Measurements from ENCODE around the gene PGA3.
A peak's percentile ranks its signal among the peaks of the same experiment; 100 is the strongest.
"Not testable (repeated sequence)": the region's sequence is repeated elsewhere in the genome, so short reads cannot be mapped to it uniquely, and the experiment has no call there.

The PGA3 gene

DNA sequence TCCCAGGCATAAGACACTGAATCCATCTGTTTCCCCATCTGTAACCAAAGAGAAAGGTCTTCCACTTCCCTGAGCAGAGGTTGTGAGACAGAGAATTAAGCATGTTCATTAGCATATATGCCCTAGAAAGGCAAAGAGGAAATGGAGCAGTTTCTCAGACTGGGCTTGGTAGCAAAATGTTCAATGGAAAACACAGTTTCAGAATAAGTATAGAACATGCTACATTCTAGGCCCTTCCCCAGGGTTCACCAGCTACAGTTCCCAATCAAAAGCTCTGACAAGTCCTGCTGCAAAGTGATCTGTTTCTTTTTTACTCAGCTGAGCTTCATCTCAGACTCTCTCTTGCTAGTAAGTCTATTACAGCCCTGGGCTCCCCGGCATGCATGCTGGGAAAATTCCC lies 49.0 kb downstream of the PGA3 start:
- POLR2A ChIA-PET; DNase-seq (ENCODE audit: extremely low spot score): not testable (repeated sequence)
- CTCF ChIA-PET = interaction anchor here (0.6 to 0.9 kb wide), 2 partner anchors 10 to 18 kb away, joined by 4 to 5 read pairs; no protein-coding TSS in a partner anchor

DNA sequence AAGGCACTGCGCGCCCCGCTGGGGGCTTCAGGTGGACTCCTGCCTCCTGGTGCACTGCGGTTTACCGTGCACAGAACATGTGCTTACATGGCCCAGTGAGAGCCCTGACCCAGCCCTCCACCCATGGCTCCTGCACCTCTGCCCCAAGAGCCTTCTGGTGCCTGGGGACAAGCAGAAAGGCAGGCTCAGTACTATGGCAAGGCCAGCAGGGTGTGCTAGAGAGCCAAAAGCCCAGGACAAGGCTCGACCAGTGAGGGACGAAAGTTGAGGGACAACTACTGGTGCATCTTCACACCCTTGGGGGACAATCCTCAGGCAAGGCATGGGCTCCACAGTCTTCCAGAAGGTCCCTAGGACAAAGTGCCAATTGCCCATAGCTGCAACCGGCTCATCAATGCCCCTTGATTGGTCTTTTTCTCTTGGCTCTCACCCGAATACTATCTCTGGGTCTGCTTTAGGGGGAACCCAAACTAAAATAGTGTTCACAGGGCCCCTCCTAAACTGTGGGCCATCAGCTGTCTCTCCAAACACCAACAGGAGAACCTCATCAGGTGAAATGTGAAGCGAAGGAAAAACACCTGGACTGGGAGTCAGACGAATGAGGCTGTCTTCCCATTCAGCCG lies 51.2 kb downstream of the PGA3 start:
- peak; percentile 88 for DNase-seq (ENCODE audit: extremely low spot score)
- ChIA-PET POLR2A (no interaction called here), CTCF (interaction anchor here (0.6 to 1.1 kb wide), 3 partner anchors 10 to 280 kb away, joined by 3 read pairs; no protein-coding TSS in a partner anchor)
- TF ChIP-seq FOXK2 (IDR thresholded peaks at IDR 0.05) = no peak
- no peak for TF ChIP-seq ELF4 (IDR thresholded peaks at IDR 0.05)
- no peak for TF ChIP-seq FOXA1 (IDR thresholded peaks at IDR 0.05)
- no peak for TF ChIP-seq SP1 (IDR thresholded peaks at IDR 0.05)
- TF ChIP-seq BHLHE40 (IDR thresholded peaks at IDR 0.05; ENCODE audit: borderline replicate concordance) = no peak
- TF ChIP-seq CTBP1 (IDR thresholded peaks at IDR 0.05; ENCODE audit: borderline replicate concordance) = no peak

DNA sequence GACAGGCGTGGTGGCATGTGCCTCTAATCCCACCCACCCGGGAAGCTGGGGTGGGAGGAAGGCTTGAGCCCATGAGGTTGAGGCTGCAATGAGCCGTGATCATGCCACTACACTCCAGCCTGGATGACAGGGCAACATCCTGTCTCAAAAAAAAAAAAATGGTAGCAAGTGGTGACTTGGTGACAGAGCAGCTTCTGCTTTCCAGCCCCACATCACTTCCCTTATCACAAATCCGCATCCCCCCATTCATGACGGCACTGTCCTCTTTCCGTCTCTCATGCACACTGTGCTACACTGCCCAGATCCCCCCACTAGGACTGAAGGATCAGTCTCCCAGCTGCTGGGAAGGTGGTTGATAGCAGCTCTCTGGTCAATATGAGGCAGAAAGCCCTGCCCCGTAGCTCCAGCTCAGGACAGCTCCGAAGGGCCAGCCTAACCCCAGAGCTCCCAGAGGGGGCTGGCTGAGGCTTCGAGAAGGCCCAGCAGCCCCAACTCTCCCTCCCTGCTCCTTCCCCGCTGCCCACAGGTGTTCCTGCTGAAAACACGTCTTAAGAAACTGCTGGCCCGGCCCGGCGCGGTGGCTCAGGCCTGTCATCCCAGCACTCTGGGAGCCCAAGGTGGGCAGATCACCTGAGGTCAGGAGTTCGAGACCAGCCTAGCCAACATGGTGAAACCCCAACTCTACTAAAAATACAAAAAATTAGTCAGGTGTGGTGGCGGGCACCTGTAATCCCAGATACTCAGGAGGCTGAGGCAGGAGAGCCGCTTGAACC lies 53.6 kb downstream of the PGA3 start:
- POLR2A ChIA-PET = no interaction called here
- no peak for DNase-seq (ENCODE audit: extremely low spot score)
- CTCF ChIA-PET = no interaction called here
- TF ChIP-seq SUZ12 (IDR thresholded peaks at IDR 0.05) = no peak
- no peak for TF ChIP-seq CTBP1 (IDR thresholded peaks at IDR 0.05; ENCODE audit: borderline replicate concordance)
- no peak for TF ChIP-seq FOXA1 (IDR thresholded peaks at IDR 0.05)
- no peak for TF ChIP-seq SP1 (IDR thresholded peaks at IDR 0.05)
- TF ChIP-seq NFRKB (IDR thresholded peaks at IDR 0.05) = no peak
- no peak for TF ChIP-seq ARNT (IDR thresholded peaks at IDR 0.05)
- no peak for TF ChIP-seq BHLHE40 (IDR thresholded peaks at IDR 0.05; ENCODE audit: borderline replicate concordance)
- TF ChIP-seq FOXK2 (IDR thresholded peaks at IDR 0.05) = no peak
- TF ChIP-seq, protein P1, sequence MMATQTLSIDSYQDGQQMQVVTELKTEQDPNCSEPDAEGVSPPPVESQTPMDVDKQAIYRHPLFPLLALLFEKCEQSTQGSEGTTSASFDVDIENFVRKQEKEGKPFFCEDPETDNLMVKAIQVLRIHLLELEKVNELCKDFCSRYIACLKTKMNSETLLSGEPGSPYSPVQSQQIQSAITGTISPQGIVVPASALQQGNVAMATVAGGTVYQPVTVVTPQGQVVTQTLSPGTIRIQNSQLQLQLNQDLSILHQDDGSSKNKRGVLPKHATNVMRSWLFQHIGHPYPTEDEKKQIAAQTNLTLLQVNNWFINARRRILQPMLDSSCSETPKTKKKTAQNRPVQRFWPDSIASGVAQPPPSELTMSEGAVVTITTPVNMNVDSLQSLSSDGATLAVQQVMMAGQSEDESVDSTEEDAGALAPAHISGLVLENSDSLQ (IDR thresholded peaks at IDR 0.05) = no peak
- no peak for TF ChIP-seq ZNF384 (IDR thresholded peaks at IDR 0.05)
- TF ChIP-seq ELF4 (IDR thresholded peaks at IDR 0.05) = no peak
- no peak for TF ChIP-seq LEF1 (IDR thresholded peaks at IDR 0.05; ENCODE audit: borderline replicate concordance)
- TF ChIP-seq FOXM1 (IDR thresholded peaks at IDR 0.05; ENCODE audit: borderline replicate concordance) = no peak
- TF ChIP-seq TARDBP (IDR thresholded peaks at IDR 0.05) = no peak
- no peak for TF ChIP-seq HDGF (IDR thresholded peaks at IDR 0.05; ENCODE audit: borderline replicate concordance)
- no peak for TF ChIP-seq L3MBTL2 (conservative IDR thresholded peaks at IDR 0.05)

DNA sequence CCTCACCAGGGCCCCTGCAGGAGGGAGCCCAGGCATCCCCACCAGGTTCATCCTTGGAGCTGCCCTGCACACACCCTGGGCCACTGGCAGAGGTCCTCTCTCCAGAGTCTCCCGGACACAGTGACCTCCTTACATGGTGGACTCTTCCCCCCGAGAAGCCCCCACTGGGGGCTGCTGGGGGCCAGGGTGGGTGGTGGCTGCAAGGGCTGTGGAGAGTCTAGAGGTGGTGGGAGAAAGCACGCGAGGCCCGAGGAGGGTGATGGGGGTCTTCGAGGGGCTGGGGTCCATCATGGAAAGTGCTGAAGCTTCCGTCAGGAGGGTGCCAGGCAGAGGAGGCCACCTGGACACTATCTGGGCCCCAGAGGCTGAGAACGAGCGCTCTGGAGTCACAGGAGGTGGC lies 55.2 kb downstream of the PGA3 start:
- ChIA-PET CTCF (no interaction called here), POLR2A (no interaction called here)
- no peak for DNase-seq (ENCODE audit: extremely low spot score)
- no peak for TF ChIP-seq HDGF (IDR thresholded peaks at IDR 0.05; ENCODE audit: borderline replicate concordance)
- TF ChIP-seq SUZ12 (IDR thresholded peaks at IDR 0.05) = no peak
- no peak for TF ChIP-seq ARNT (IDR thresholded peaks at IDR 0.05)
- TF ChIP-seq ELF4 (IDR thresholded peaks at IDR 0.05) = no peak
- TF ChIP-seq, protein P1 (IDR thresholded peaks at IDR 0.05) = no peak
- no peak for TF ChIP-seq ZNF384 (IDR thresholded peaks at IDR 0.05)
- no peak for TF ChIP-seq FOXK2 (IDR thresholded peaks at IDR 0.05)
- TF ChIP-seq FOXM1 (IDR thresholded peaks at IDR 0.05; ENCODE audit: borderline replicate concordance) = no peak
- TF ChIP-seq TARDBP (IDR thresholded peaks at IDR 0.05) = no peak
- TF ChIP-seq NFRKB (IDR thresholded peaks at IDR 0.05) = no peak
- TF ChIP-seq LEF1 (IDR thresholded peaks at IDR 0.05; ENCODE audit: borderline replicate concordance) = no peak
- TF ChIP-seq FOXA1 (IDR thresholded peaks at IDR 0.05) = no peak
- no peak for TF ChIP-seq CTBP1 (IDR thresholded peaks at IDR 0.05; ENCODE audit: borderline replicate concordance)
- TF ChIP-seq SP1 (IDR thresholded peaks at IDR 0.05) = no peak
- no peak for TF ChIP-seq L3MBTL2 (conservative IDR thresholded peaks at IDR 0.05)
- TF ChIP-seq BHLHE40 (IDR thresholded peaks at IDR 0.05; ENCODE audit: borderline replicate concordance) = no peak

DNA sequence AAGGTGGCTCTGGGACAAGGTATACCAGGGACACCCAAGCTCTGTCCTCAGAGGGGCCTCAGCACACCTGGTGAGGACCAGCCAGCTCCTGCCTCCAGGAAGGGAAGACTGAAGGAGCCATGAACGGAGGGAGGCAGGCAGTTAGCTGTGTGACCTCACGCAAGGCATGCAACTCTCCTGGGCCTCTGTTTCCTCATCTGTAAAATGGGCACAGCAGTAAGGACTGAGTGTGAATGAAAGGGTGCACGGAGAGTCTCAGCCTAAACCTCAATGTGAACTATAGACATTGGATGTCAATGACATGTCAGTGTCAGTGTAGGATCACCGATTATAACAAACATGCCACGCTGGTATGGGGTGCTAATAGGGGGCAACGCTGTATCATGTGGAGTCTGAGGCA lies 56.0 kb downstream of the PGA3 start:
- POLR2A ChIA-PET = no interaction called here
- no peak for TF ChIP-seq L3MBTL2 (conservative IDR thresholded peaks at IDR 0.05)
- TF ChIP-seq TARDBP (IDR thresholded peaks at IDR 0.05) = no peak
- DNase-seq (ENCODE audit: extremely low spot score) = no peak
- CTCF ChIA-PET = no interaction called here

Measured in HEK293T (cell line).